IMR-90 (cell line): Measurements from ENCODE around the gene OR52A5. TPM values are rescaled to one million over a fixed set of nuclear protein-coding genes. Genes with fewer than 3 reads are reported as not detected.

Experiments used
- ATAC-seq: fragments of 200-7000 bp; cut with Tn5 transposase; 2 replicates; pipeline ENCODE4 v1.9.1; 2020; ENCODE audit warnings: low read depth, mild to moderate bottlenecking, moderate library complexity
- BruUV-seq: library from RNA; stranded (reverse); fragments of 400-500 nt; replicated peaks from 2 replicates; lab custom pipeline; 2021; lab: Mats Ljungman, UMichigan
- CTCF ChIA-PET: fragments of 300-600 bp; formaldehyde crosslinking; extraction: SDS; loops from one replicate; lab custom pipeline; 2021; ENCODE audit warnings: antibody characterized with exemption; lab: Yijun Ruan, JAX
- POLR2A ChIA-PET: fragments of 300-600 bp; sonication (Branson Sonifier 250); formaldehyde crosslinking; loops from one replicate; lab custom pipeline; 2022; ENCODE audit warnings: antibody characterized with exemption; ENCODE audit not compliant: unreplicated experiment; lab: Charles Lee
- DNase-seq: peaks from one replicate; pipeline ENCODE4 v3.0.0; 2013
- H2AFZ ChIP-seq: replicated peaks from 2 replicates; pipeline ENCODE3; 2013; ENCODE audit warnings: low read length, mild to moderate bottlenecking; ENCODE audit not compliant: poor library complexity
- H2AK5ac ChIP-seq: 2 replicates; pipeline ENCODE4 v1.6.1; 2013; ENCODE audit warnings: low read depth, low read length, inconsistent platforms
- H2AK9ac ChIP-seq: replicated peaks from 2 replicates; pipeline ENCODE3; 2013; ENCODE audit warnings: mild to moderate bottlenecking, low read depth, low read length, moderate library complexity; ENCODE audit not compliant: poor library complexity
- H2BK120ac ChIP-seq: 2 replicates; pipeline ENCODE4 v1.6.1; 2013; ENCODE audit warnings: low read depth, low read length, inconsistent platforms
- H2BK15ac ChIP-seq: 3 replicates; pipeline ENCODE4 v1.6.1; 2013; ENCODE audit warnings: low read depth, low read length, inconsistent platforms
- H2BK20ac ChIP-seq: 2 replicates; pipeline ENCODE4 v1.6.1; 2013; ENCODE audit warnings: low read depth, mild to moderate bottlenecking, inconsistent platforms, low read length, moderate library complexity
- H2BK5ac ChIP-seq: 2 replicates; pipeline ENCODE4 v1.6.1; 2013; ENCODE audit warnings: mild to moderate bottlenecking, low read depth, low read length, inconsistent platforms; ENCODE audit not compliant: poor library complexity, severe bottlenecking
- H3K14ac ChIP-seq: replicated peaks from 2 replicates; pipeline ENCODE4 v1.6.1; 2013; ENCODE audit warnings: low read depth, low read length, inconsistent platforms
- H3K18ac ChIP-seq: 2 replicates; pipeline ENCODE4 v1.6.1; 2013; ENCODE audit warnings: low read depth, low read length, control low read depth
- H3K23ac ChIP-seq: 2 replicates; pipeline ENCODE4 v1.6.1; 2013; ENCODE audit warnings: low read depth, low read length, inconsistent platforms
- H3K27ac ChIP-seq: 2 replicates; pipeline ENCODE4 v1.5.1; 2013; ENCODE audit warnings: mild to moderate bottlenecking, control low read depth, low read length; ENCODE audit not compliant: insufficient read depth
- H3K27me3 ChIP-seq: 2 replicates; pipeline ENCODE4 v1.6.1; 2013; ENCODE audit warnings: low read length; ENCODE audit not compliant: control insufficient read depth, insufficient read depth
- H3K36me3 ChIP-seq: 2 replicates; pipeline ENCODE4 v1.6.1; 2013; ENCODE audit warnings: low read length, mixed read lengths; ENCODE audit not compliant: control insufficient read depth, insufficient read depth
- H3K4ac ChIP-seq: 2 replicates; pipeline ENCODE4 v1.6.1; 2013; ENCODE audit warnings: low read depth, low read length, inconsistent platforms
- H3K4me1 ChIP-seq: 2 replicates; pipeline ENCODE4 v1.6.1; 2013; ENCODE audit warnings: low read length, mixed read lengths; ENCODE audit not compliant: control insufficient read depth, insufficient read depth
- H3K4me2 ChIP-seq: 2 replicates; pipeline ENCODE4 v1.6.1; 2013; ENCODE audit warnings: low read depth, mild to moderate bottlenecking, control low read depth, low read length, moderate library complexity
- H3K4me3 ChIP-seq: 2 replicates; pipeline ENCODE4 v1.5.1; 2013; ENCODE audit warnings: low read depth, mild to moderate bottlenecking, control low read depth, low read length, moderate library complexity; ENCODE audit not compliant: insufficient read depth
- H3K56ac ChIP-seq: 2 replicates; pipeline ENCODE4 v1.6.1; 2013; ENCODE audit warnings: low read length, inconsistent platforms; ENCODE audit not compliant: insufficient read depth; ENCODE audit errors: extremely low read depth
- H3K79me1 ChIP-seq, 2 experiments: 2 replicates each; pipeline ENCODE4 v1.6.1; 2013; ENCODE audit warnings: low read length in 2 of 2, inconsistent platforms in 1 of 2, low read depth in 1 of 2
- H3K9ac ChIP-seq: 2 replicates; pipeline ENCODE4 v1.6.1; 2013; ENCODE audit warnings: low read depth, low read length, control low read depth
- H3K9me1 ChIP-seq: 2 replicates; pipeline ENCODE4 v1.6.1; 2013; ENCODE audit warnings: low read length, inconsistent platforms; ENCODE audit not compliant: insufficient read depth
- H3K9me3 ChIP-seq: 2 replicates; pipeline ENCODE4 v1.6.1; 2013; ENCODE audit warnings: low read length; ENCODE audit not compliant: control insufficient read depth, insufficient read depth
- H4K20me1 ChIP-seq: 2 replicates; pipeline ENCODE4 v1.6.1; 2013; ENCODE audit warnings: low read length, inconsistent platforms; ENCODE audit not compliant: insufficient read depth
- H4K5ac ChIP-seq: 2 replicates; pipeline ENCODE4 v1.6.1; 2013; ENCODE audit warnings: mild to moderate bottlenecking, low read depth, low read length, control low read depth
- H4K8ac ChIP-seq, 2 experiments: 2 replicates each; pipeline ENCODE4 v1.6.1; 2013; ENCODE audit warnings: low read depth in 2 of 2, low read length in 2 of 2, control low read depth in 1 of 2, inconsistent platforms in 1 of 2
- H4K91ac ChIP-seq: 2 replicates; pipeline ENCODE4 v1.6.1; 2013; ENCODE audit warnings: low read depth, low read length, inconsistent platforms; ENCODE audit not compliant: insufficient read depth
- CEBPB ChIP-seq: IDR thresholded peaks from 2 replicates; pipeline ENCODE4 v1.6.1; 2012; ENCODE audit warnings: low read depth, low read length, improper control_type of control experiment
- dilution Hi-C: fragments of 300-500 bp; cut with HindIII; formaldehyde crosslinking; loops from one replicate; pipeline ENCODE4 v1.14.3; 2018; ENCODE audit warnings: low sequenced_read_pairs; ENCODE audit not compliant: unreplicated experiment
- in situ Hi-C: fragments of 300-500 bp; cut with MboI; formaldehyde crosslinking; loops from 3 replicates; pipeline ENCODE4 v1.14.3; 2019; ENCODE audit warnings: low sequenced_read_pairs, inconsistent platforms, mixed read lengths
- intact Hi-C: fragments of 100-400 bp; cut with micrococcal nuclease; formaldehyde crosslinking; loops from 2 replicates; pipeline ENCODE4 v1.10.0; 2022
- polyA plus RNA-seq, 3 experiments: library from polyadenylated mRNA; depleted of rRNA; stranded (reverse); fragments of >200 nt; gene quantifications; 2 replicates each; pipeline ENCODE4 v1.2.3, GENCODE V29; 2012; ENCODE audit warnings: low replicate concordance in 1 of 3
- total RNA-seq: library from RNA; depleted of rRNA; stranded (reverse); fragments of >200 nt; gene quantifications from 2 replicates; pipeline ENCODE4 v1.2.3, GENCODE V29; 2012
- TF ChIP-seq, protein P1 (sequence below): conservative IDR thresholded peaks from 2 replicates; pipeline ENCODE4 v1.5.1; 2012; ENCODE audit warnings: mild to moderate bottlenecking, low read depth, low read length, improper control_type of control experiment

The OR52A5 gene
- total and polyA plus RNA-seq, 2 of the 4 experiments (the other 2 are of a cell fraction): not detected

DNA sequence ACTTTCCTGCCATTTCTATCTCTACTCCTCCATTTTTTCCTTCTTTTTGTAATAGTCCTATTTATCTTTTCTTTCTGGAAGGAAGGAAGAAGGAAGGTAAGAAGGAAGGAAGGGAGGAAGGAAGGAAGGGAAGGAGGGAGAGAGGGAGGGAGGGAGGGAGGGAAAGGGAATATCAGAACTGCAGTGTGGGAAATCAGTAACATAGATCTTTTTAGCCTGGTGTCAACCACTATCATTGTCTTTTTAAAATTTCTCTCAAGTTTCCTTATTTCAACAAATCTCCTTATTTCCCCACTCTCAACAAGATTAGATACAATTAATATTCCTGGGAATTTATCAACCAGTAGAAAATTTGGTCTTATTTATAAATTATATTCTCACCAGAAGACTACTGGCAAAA, 35.1 kb downstream of the OR52A5 start:
- Histone ChIP-seq H3K14ac (no peak overlapping the region), H4K91ac (no peak overlapping the region), H3K4me2 (no peak overlapping the region), H2BK15ac (no peak overlapping the region), H4K20me1 (no peaks in the 10 kb centered on the region), H3K27me3 (0 out of 2 replicates have a peak, but pooled peaks cover 2% of the 10 kb centered on the region), H3K18ac (no peak overlapping the region), H3K9me1 (no peaks in the 10 kb centered on the region), H2BK120ac (no peak overlapping the region), H2BK5ac (no peak overlapping the region), H3K27ac (no peak overlapping the region), H3K23ac (no peak overlapping the region), H2AFZ (no peak overlapping the region), H3K4me1 (no peaks in the 10 kb centered on the region), H3K36me3 (no peaks in the 10 kb centered on the region), H3K9ac (no peak overlapping the region), H3K56ac (no peak overlapping the region), H4K5ac (no peak overlapping the region), H3K9me3 (no peaks in the 10 kb centered on the region), H3K4ac (no peak overlapping the region), H4K8ac (no peak overlapping the region), H2BK20ac (no peak overlapping the region), H3K4me3 (no peak overlapping the region), H2AK5ac (no peak overlapping the region), H3K79me1 (no peaks in the 10 kb centered on the region), H2AK9ac (no peak overlapping the region)
- ATAC-seq: no peak
- intact Hi-C loops (no loop called here), in situ Hi-C loops (no loop called here), dilution Hi-C loops (no loop called here)
- CTCF ChIA-PET: interaction anchor here (0.6 kb wide), 1 partner anchor 20 kb away, joined by 3 read pairs; no protein-coding TSS in a partner anchor
- BruUV-seq: no TSS peak
- no peak for DNase-seq
- no peak for TF ChIP-seq CEBPB
- TF ChIP-seq, protein P1, sequence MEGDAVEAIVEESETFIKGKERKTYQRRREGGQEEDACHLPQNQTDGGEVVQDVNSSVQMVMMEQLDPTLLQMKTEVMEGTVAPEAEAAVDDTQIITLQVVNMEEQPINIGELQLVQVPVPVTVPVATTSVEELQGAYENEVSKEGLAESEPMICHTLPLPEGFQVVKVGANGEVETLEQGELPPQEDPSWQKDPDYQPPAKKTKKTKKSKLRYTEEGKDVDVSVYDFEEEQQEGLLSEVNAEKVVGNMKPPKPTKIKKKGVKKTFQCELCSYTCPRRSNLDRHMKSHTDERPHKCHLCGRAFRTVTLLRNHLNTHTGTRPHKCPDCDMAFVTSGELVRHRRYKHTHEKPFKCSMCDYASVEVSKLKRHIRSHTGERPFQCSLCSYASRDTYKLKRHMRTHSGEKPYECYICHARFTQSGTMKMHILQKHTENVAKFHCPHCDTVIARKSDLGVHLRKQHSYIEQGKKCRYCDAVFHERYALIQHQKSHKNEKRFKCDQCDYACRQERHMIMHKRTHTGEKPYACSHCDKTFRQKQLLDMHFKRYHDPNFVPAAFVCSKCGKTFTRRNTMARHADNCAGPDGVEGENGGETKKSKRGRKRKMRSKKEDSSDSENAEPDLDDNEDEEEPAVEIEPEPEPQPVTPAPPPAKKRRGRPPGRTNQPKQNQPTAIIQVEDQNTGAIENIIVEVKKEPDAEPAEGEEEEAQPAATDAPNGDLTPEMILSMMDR: no peak
- POLR2A ChIA-PET: no interaction called here
